HEK293T (cell line): ENCODE data around the gene CCDC177.

ENCODE experiments used
- ARNT ChIP-seq: fragments of 450-650 bp; IDR thresholded peaks from 2 replicates; pipeline ENCODE4 v1.6.1; 2017; ENCODE audit warnings: mild to moderate bottlenecking
- BHLHE40 ChIP-seq: fragments of 450-650 bp; IDR thresholded peaks from 2 replicates; pipeline ENCODE4 v1.6.1; 2016; ENCODE audit warnings: mild to moderate bottlenecking, moderate library complexity, borderline replicate concordance
- CTBP1 ChIP-seq: fragments of 450-650 bp; IDR thresholded peaks from 2 replicates; pipeline ENCODE4 v1.6.1; 2016; ENCODE audit warnings: borderline replicate concordance
- ELF4 ChIP-seq: fragments of 450-650 bp; IDR thresholded peaks from 2 replicates; pipeline ENCODE4 v1.6.1; 2017; ENCODE audit warnings: antibody characterized with exemption
- FOXA1 ChIP-seq: fragments of 450-650 bp; IDR thresholded peaks from 2 replicates; pipeline ENCODE4 v1.6.1; 2016; ENCODE audit warnings: mild to moderate bottlenecking
- FOXK2 ChIP-seq: fragments of 450-650 bp; IDR thresholded peaks from 2 replicates; pipeline ENCODE4 v1.6.1; 2016; ENCODE audit warnings: mild to moderate bottlenecking
- FOXM1 ChIP-seq: fragments of 450-650 bp; IDR thresholded peaks from 2 replicates; pipeline ENCODE4 v1.6.1; 2017; ENCODE audit warnings: mild to moderate bottlenecking, borderline replicate concordance
- HDGF ChIP-seq: fragments of 450-650 bp; IDR thresholded peaks from 2 replicates; pipeline ENCODE4 v1.6.1; 2017; ENCODE audit warnings: antibody characterized with exemption, borderline replicate concordance
- L3MBTL2 ChIP-seq: fragments of 450-650 bp; conservative IDR thresholded peaks from 2 replicates; pipeline ENCODE4 v1.6.1; 2016; ENCODE audit warnings: mild to moderate bottlenecking
- NFRKB ChIP-seq: fragments of 450-650 bp; IDR thresholded peaks from 2 replicates; pipeline ENCODE4 v1.6.1; 2016; ENCODE audit warnings: mild to moderate bottlenecking, moderate library complexity
- SP1 ChIP-seq: fragments of 450-650 bp; IDR thresholded peaks from 2 replicates; pipeline ENCODE4 v1.6.1; 2017
- SUZ12 ChIP-seq: fragments of 450-650 bp; IDR thresholded peaks from 2 replicates; pipeline ENCODE4 v1.6.1; 2016; ENCODE audit warnings: mild to moderate bottlenecking

DNA sequence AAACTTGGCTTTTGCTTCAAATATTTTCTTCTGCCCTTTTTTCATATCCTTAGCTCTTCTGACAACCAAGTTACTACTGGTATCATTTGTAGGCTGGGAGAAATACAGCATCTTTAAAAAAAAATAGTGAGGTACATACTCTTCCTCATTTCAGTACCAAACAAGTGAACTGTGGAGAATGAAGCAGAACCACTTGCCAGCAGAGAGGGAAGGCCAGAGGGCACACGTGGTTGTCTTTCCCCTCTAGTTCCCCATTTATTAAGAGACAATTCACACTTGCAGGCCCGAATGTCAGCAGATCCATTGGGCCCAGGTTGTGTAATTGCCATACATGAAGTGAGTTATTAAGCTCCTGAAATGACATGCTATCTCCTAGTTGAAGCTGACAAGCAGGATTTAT is 39.9 kb upstream of the CCDC177 start:
- TF ChIP-seq BHLHE40 (no peak), NFRKB (no peak), ELF4 (no peak), FOXK2 (no peak), SUZ12 (no peak), HDGF (no peak), SP1 (no peak), CTBP1 (no peak), ARNT (no peak), FOXA1 (no peak), L3MBTL2 (no peak), FOXM1 (no peak)
